HL-60 (cell line): Measurements from ENCODE around the gene CTU1.

ENCODE experiments used
- DNase-seq, 2 experiments: peaks; one replicate each; pipeline ENCODE4 v3.0.0-alpha.2; 2010 to 2020; ENCODE audit warnings: low read depth in 1 of 2, low spot score in 1 of 2
- H3K27ac ChIP-seq: fragments of 250-450 bp; sonication (Bioruptor Pico); replicated peaks from 2 replicates; pipeline ENCODE4 v1.5.1; 2020; ENCODE audit warnings: mild to moderate bottlenecking, moderate library complexity
- H3K27me3 ChIP-seq: fragments of 250-450 bp; sonication (Bioruptor Pico); 2 replicates; pipeline ENCODE4 v1.5.1; 2021; ENCODE audit warnings: mild to moderate bottlenecking, moderate library complexity; ENCODE audit not compliant: insufficient read depth, poor library complexity, severe bottlenecking
- H3K4me3 ChIP-seq: replicated peaks from 2 replicates; pipeline ENCODE4 v1.5.1; 2011; ENCODE audit warnings: mild to moderate bottlenecking, control low read depth, low read length; ENCODE audit not compliant: insufficient read depth
- GABPA ChIP-seq: IDR thresholded peaks from 2 replicates; pipeline ENCODE4 v1.6.1; 2012; ENCODE audit warnings: low read depth
- POLR2AphosphoS5 ChIP-seq: IDR thresholded peaks from 2 replicates; pipeline ENCODE4 v1.6.1; 2012; ENCODE audit warnings: low read depth
- SPI1 ChIP-seq: IDR thresholded peaks from 2 replicates; pipeline ENCODE4 v1.6.1; 2012; ENCODE audit warnings: low read depth, mild to moderate bottlenecking, borderline replicate concordance
- TF ChIP-seq, protein P1 (sequence below): IDR thresholded peaks from 2 replicates; pipeline ENCODE4 v1.6.1; 2012; ENCODE audit warnings: low read depth; ENCODE audit not compliant: insufficient replicate concordance
- TF ChIP-seq, protein P2 (sequence below): IDR thresholded peaks from one replicate; pipeline ENCODE4 v1.5.1; 2011; ENCODE audit warnings: low read length, control low read depth, inconsistent platforms; ENCODE audit not compliant: insufficient read depth

CTU1 gene

DNA sequence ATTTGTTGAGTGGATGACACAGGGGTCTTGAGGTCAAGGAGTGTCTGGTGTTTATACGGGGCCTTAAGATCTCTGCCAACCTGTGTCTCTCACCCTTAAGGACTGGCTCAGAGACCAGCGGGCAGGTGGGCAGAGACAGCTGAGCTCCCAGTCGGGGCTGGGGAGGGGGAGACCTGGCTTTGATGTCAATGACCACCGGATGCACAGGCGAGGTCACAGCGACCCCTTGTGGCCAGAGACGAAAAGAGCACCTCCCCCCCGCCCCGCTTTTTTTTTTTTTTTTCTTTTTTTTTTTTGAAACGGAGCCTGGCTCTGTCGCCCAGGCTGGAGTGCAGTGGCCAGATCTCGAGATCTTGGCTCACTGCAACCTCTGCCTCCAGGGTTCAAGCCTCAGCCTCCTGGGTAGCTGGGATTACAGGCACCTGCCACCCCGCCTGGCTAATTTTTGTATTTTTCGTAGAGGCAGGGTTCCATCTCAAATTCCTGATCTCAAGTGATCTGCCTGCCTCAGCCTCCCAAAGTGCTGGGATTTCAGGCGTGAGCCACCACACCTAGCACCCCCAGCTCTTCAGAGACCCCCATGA is 13.4 kb downstream of the CTU1 start:
- peak in 1 of 2 experiments; percentile 32 for DNase-seq
- TF ChIP-seq, protein P1, sequence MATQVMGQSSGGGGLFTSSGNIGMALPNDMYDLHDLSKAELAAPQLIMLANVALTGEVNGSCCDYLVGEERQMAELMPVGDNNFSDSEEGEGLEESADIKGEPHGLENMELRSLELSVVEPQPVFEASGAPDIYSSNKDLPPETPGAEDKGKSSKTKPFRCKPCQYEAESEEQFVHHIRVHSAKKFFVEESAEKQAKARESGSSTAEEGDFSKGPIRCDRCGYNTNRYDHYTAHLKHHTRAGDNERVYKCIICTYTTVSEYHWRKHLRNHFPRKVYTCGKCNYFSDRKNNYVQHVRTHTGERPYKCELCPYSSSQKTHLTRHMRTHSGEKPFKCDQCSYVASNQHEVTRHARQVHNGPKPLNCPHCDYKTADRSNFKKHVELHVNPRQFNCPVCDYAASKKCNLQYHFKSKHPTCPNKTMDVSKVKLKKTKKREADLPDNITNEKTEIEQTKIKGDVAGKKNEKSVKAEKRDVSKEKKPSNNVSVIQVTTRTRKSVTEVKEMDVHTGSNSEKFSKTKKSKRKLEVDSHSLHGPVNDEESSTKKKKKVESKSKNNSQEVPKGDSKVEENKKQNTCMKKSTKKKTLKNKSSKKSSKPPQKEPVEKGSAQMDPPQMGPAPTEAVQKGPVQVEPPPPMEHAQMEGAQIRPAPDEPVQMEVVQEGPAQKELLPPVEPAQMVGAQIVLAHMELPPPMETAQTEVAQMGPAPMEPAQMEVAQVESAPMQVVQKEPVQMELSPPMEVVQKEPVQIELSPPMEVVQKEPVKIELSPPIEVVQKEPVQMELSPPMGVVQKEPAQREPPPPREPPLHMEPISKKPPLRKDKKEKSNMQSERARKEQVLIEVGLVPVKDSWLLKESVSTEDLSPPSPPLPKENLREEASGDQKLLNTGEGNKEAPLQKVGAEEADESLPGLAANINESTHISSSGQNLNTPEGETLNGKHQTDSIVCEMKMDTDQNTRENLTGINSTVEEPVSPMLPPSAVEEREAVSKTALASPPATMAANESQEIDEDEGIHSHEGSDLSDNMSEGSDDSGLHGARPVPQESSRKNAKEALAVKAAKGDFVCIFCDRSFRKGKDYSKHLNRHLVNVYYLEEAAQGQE: no peak
- TF ChIP-seq, protein P2, sequence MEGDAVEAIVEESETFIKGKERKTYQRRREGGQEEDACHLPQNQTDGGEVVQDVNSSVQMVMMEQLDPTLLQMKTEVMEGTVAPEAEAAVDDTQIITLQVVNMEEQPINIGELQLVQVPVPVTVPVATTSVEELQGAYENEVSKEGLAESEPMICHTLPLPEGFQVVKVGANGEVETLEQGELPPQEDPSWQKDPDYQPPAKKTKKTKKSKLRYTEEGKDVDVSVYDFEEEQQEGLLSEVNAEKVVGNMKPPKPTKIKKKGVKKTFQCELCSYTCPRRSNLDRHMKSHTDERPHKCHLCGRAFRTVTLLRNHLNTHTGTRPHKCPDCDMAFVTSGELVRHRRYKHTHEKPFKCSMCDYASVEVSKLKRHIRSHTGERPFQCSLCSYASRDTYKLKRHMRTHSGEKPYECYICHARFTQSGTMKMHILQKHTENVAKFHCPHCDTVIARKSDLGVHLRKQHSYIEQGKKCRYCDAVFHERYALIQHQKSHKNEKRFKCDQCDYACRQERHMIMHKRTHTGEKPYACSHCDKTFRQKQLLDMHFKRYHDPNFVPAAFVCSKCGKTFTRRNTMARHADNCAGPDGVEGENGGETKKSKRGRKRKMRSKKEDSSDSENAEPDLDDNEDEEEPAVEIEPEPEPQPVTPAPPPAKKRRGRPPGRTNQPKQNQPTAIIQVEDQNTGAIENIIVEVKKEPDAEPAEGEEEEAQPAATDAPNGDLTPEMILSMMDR: peak; percentile 30
- no peak overlapping the region for H3K4me3 ChIP-seq
- H3K27ac ChIP-seq: no peak overlapping the region
- H3K27me3 ChIP-seq: no peaks in the 10 kb centered on the region

DNA sequence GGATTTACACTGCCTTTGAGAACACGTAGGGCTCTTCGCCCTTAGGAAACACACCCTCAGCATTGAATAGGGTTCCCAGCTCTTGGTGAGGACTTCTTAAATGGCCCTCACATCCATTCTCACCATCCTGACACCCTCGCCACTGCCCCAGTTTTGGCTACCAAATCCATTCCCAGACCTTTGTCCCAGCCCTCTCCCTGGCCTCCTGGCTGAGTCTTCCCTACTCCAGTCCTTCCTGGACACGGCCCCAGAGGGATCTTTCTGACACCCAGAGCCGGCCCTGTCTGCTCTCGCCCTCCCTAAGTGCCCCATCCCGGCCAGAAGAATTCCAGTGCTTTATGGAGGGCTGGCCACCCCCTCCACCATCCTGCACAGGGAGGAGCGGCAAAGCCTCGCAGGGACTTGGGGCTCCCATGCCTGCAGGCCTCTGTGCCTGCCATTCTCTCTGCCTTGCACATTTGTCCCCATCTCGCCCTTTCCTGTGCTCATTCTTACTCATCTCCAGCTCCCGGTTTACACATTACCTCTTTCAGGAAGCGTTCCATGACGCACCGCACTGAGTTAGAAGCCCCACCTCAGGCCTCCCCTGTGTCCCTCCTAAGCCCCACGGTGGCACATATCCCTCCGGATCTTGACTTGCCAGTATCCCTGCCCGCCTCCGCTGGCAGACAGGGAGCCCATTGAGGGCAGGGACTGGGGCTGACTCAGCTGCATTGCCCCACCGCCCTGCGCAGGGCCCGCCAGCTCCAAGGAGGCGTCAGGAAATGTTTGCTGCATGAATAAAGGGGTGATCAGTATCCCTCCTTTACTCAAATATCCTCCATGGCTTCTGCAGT is 14.5 kb downstream of the CTU1 start:
- TF ChIP-seq SPI1 (no peak), POLR2AphosphoS5 (no peak), GABPA (no peak)
- TF ChIP-seq, protein P1: no peak
- TF ChIP-seq, protein P2: no peak
- Histone ChIP-seq H3K27me3 (no peaks in the 10 kb centered on the region), H3K27ac (no peak overlapping the region), H3K4me3 (no peak overlapping the region)
- no peak for DNase-seq

DNA sequence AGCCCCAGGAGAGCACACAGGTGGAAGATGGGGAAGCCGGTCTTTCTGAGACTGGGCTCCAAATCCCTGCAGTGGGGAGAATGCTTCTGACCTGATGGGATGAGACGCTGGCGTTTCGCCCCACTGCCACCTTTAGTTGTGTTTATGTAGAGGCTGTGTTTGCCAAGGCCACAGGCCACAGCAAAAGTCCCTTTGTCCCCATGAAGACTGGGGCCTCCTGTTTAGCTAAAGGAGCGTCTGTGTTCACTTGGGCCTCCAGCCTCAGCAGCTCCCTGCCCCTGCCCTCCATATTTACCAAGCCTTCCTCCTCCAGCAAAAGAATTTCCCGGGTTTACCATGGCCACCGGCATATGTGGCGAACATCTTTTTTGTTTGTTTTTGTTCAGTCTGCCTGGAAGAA is 15.1 kb downstream of the CTU1 start:
- TF ChIP-seq, protein P2: no peak
- TF ChIP-seq SPI1 (no peak), GABPA (no peak), POLR2AphosphoS5 (no peak)
- TF ChIP-seq, protein P1: no peak
- Histone ChIP-seq H3K27ac (no peak overlapping the region), H3K27me3 (no peaks in the 10 kb centered on the region), H3K4me3 (no peak overlapping the region)
- no peak for DNase-seq
